Activated gamma-delta T cell (primary cell): Measurements from ENCODE around the gene LARP4B.

ENCODE experiments used
- DNase-seq: peaks from one replicate; lab custom pipeline; 2025; lab: John Stamatoyannopoulos, UW

Gene LARP4B

DNA sequence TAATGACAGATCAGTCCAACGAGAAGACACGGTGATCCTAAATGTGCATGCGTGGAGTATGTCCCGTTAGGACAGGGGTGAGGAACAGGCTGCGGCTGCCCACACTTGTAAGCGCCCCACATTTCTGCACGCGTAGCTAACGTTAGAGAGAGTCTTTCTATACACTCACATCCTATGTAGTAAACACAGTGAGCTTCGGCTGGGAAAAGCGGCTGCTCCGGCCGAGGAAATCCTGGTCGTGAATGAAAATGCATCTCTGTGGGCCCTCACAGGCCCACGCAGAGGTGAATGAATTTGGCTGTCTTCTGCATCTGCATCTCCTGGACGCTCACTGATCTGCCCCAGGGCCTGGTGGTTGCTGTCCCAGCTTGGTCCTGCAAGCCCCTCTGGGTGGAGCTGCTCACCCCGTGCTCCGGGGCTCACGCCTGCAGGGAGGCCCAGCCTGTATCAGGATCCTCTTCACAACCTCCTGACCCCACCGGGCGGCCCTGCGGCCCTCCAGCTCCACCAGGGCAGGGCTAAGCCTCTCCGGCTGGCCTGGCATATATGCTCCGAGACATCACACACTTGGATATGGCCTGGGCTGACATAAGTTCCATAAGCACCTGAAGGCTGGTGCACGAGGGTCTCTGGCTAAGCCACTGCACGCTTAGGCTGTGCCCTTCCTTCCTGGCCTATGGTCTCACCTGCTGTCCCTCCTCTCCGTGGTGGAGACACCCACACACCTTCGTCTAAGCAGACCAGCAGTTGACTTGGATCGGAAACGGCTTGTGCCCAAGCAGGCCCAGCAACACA is 124.1 kb downstream of the LARP4B start:
- no peak for DNase-seq

DNA sequence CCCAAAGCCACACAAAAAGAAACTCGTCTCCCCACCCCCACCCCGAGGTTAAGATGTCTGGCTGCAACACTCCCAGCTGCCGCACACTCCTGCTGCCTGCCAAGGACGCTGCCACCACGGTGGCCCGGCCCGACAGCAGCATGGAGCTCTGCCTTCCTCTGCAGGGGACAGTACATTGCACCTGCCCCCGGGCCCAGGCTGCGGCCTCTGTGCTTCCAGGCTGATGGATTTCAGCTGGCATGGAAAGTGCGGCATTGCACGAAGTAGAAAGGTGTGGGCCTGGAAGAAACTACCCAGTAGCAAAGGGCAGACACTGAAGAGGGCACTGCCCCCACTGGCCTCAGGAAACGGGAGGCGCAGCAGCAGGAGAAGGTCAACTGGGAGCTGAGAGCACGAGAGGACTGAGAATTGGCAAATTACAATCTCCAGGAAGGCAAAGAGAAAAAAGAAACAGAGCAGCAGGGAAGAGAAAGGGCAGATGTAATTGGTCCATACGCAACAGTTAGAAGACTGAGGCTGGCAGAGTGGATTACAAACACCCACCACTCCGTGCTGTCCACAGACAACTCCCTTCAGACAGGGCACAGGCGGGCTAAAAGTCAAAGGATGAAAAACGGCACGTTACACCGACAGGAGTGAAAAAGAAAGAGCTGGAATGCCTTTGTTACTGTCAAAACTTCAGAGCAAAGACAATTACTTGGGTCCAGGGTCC is 124.9 kb downstream of the LARP4B start:
- DNase-seq, result no peak

- DNase-seq, result no peak
These were observed 125.7 kb downstream of the LARP4B start for GRCh38 chr10:805620-806305.

GRCh38 chr10:804787-805619 is 126.5 kb downstream of the LARP4B start:
- no peak for DNase-seq

DNA sequence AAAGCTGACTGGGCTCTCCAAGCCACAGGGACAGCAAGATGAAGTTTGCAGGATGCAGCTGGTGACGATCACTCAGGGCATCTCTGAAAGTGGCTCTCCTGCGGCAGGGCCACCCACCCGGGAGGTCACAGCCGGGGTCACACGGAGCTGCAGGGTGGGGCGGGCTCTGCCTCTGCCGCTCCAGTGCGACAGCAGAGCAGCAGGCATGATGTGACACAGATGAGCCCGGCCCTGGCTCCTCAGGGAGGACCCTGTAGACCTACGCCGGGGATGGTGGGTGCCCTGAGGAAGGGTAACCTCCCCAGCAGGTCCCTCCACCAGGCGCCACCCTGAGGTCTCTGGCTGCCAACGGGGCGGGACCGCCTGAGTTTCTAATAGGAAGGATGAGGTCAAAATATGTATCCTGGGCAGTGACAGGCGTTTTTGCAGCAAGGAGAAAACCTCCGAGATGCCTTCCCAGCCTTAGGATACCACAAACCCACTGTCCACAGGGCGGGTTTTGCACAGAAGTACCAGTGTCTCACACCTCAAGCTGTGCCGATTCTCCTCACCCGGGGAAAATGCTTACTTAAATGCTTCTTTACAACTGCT is 127.2 kb downstream of the LARP4B start:
- no peak for DNase-seq

DNA sequence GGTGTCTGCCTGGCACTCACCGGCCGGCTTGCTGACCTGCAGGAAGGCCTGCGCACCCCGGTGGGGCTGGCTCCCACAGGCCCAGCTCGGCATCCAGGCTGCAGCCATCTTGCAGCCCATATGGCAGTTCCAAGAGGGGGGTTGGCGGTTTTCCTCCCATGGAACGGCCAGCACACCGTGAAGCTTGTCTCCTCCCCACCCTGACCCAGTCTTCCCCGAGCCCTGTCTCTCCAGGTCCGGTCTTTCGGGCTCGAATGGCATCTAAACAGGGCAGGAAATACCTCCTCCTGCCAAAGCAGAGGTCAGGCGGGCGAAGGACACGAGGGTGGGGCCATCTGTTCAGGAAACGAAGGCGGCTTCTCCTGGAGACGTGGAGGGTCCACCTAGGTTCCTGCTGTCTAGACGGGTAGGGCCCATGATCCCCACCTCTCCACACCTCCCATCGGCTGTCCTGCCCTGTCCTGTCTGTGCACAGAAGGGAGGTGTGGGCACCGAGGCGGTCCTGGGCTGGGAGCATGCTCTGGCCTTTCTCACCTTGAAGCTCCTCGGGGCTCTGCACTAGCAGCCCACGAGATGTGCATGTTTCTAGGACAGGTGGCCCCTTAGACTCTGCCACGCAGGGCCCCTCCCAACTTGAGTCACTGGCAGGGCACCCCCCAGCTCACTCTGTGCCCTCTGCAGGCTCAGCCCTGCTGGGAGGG is 128.3 kb downstream of the LARP4B start:
- DNase-seq, result no peak

GRCh38 chr10:802506-802905 is 129.0 kb downstream of the LARP4B start:
- DNase-seq, result no peak

DNA sequence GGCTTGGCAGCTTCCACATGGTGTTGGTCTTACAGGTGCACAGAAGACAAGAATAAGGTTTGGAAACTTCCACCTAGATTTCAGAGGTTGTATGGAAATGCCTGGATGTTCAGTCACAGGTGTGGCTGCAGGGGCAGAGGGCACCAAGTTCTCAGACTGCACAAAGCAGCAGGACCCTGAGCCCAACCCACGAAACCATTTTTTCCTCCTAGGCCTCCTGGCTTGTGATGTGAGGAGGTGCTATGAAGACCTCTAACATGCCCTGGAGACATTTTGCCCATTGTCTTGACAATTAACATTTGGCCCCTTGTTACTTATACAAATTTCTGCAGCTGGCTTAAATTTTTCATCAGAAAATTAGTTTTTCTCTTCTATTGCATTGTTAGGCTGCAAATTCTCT is 134.3 kb downstream of the LARP4B start:
- no peak for DNase-seq

DNA sequence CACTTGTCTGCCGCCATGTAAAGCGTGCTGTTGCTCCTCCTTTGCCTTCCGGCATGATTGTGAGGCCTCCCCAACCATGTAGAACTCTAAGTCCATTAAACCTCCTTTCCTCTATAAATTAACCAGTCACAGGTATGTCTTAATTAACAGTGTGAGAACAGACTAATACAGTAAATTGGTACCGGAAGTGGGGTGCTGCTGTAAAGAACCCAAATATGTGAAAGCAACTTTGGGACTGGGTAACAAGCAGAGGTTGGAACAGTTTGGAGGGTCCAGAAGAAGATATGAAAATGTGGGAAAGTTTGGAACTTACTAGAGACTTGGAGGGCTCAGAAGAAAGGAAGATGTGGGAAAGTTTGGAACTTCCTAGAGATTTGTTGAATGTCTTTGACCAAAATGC is 135.3 kb downstream of the LARP4B start:
- no peak for DNase-seq

- no peak for DNase-seq
These were observed 137.0 kb downstream of the LARP4B start for GRCh38 chr10:794382-794956.

GRCh38 chr10:792792-793100 is 138.8 kb downstream of the LARP4B start:
- no peak for DNase-seq

DNA sequence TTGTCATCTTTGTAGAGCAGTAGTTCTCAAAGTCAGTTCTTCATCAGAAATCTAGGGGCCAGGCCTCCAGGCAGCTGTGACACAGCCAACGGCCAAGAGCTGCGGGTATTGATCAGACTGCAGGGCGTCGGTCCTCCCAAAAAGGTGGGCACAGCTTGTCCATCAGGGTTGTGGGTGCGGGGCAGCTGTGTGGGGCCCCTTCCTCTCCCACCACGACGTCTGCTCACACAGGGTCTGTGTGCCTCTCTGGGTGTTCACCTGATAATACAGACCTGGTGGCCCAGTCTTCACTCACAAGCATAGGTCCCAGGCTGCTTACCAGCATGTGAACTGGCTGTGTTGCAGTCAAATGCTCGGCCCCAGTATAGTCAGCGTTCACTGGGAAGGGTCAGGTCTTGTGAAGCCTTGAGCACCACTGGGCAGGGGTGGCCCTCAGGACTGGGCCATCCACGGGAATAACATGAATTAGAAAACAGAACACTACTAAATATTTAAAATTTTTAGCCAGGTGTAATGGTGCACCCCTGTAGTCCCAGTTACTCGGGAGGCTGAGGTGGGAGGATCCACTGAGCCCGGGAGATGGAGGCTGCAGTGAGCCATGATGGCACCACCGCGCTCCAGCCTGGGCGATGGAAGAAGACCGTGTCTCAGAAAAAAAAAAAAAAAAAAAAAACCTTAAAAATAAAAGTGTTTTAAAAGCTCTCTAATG is 139.3 kb downstream of the LARP4B start:
- DNase-seq, result no peak

GRCh38 chr10:791639-792038 is 139.9 kb downstream of the LARP4B start:
- DNase-seq, result no peak

DNA sequence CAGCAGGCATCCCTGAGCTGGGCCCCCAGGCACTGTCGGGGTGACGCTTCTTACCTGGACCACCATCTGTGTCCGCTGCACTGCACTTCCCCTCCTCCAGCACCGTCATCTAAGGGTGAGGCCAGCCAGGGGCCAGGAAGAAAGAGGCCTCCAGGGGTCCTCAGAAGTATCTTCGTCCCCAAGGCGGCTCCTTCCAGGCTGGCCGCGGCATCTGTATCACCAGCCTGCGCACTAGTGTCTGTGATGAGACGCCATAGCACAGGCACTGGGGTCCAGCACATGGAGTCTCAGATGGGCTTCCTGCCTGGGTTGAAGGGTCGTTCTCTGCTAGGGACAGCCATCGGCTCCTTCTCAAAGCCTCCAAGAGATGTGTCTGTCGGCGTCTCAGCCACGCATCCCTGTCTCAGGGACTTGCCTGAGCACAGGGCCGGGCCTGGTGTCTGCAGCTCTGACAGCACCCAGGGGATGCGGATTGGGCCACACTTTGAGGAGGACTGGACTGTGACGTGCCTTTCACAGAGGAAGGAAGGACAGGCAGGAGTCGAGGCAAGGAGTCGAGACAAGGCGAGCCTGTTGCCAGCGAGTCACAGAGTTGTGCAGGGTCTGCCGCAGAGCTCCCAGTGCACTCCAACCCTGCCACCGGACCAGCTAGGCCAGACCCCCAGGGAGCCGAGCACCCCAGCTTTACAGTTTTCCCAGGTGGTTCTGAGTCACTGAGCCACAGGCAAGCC is 140.5 kb downstream of the LARP4B start:
- no peak for DNase-seq

DNA sequence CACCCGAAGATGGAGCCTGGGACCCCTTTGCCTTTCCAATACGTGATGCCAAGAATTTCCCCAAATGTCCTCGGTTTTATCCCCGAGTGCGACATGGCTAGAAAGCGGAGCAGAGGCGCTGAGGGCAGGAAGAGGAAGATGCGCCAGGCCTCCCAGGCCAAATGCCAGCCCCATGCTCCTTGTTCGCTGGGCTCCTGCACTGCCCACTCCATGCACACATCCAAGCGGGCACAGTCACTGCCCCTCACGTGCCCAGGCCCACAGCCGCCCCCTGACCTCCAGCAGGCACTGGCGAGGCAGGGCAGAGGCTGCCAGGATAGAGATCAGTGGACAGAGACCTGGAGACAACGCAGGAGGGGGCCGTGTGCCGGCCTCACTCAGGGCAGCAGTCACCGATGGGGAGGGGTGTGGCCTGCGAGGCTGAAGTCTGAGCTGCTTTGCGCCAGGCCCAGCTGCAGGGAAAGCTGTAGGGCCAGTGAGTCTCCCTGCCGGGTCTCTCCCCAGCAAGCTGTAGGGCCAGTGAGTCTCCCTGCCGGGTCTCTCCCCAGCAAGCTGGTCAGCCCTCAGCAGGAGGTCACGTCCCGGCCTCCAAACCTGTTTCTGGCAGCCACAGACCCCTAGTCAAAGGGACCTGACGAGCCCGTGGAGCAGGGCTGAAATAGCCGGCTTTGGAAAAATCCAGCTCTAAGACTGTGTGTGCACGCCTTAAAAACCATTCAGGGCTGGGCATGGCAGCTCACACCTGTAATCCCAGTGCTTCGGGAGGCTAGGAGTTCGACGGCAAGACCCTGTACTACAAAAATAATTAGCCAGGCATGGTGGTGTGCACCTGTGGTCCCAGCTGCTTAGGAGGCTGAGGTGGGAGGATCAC is 141.4 kb downstream of the LARP4B start:
- DNase-seq, result no peak

DNA sequence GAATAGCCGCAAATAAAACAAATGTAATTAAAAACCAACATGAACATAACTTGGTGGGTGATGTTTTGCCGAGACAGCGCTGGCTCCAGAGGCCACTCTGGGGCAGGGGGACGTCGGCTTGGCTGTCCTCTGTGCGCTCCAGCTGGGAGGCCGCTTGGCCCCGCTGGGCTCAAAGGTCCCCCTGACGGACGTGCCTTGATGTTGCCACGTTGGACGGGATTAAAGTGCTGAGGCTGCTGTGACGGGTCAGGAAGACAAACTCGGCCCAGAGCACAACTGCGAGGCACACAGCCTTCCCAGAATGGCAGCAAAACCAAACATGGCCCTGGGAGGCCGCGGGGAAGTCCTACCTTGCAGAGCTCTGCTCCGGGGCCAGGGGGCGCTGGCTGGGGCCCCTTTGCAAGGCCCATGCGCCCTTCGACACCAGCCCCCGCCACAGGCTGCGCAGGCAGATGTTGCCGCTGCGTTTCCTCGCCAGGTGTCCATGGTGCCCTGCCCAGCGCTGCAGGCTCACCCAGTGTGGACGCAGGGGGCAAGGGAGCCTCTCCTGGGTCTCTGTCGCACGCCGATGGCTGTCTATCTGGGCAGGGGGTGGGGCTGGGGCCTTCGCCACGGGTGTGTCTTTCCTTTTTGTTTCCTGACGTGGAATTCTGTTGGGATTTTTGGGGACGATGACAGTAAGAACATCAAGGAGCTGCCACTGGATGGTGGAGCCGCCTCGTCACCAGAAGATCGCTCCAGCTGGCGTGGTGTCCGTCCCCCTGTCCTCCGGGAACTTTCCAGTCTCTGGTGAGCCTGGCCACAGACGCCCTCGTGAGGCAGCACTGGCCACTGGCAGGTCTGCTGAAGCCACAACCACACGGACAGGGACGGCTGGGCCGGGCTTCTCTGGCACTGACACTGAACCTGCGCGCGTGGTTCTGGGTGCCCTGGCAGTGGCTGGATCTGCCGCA is 142.4 kb downstream of the LARP4B start:
- no peak for DNase-seq

- no peak for DNase-seq
These were observed 143.4 kb downstream of the LARP4B start for GRCh38 chr10:787933-788651.
